HG03196 (cell line): Measurements from ENCODE around the gene IRF2BPL.
"Not testable (repeated sequence)": the region's sequence is repeated elsewhere in the genome, so short reads cannot be mapped to it uniquely, and the experiment has no call there.

ENCODE experiments used
- ATAC-seq: cut with Tn5 transposase; IDR thresholded peaks from one replicate; pipeline ENCODE4 v1.9.1; 2021; ENCODE audit not compliant: unreplicated experiment

Gene IRF2BPL

DNA sequence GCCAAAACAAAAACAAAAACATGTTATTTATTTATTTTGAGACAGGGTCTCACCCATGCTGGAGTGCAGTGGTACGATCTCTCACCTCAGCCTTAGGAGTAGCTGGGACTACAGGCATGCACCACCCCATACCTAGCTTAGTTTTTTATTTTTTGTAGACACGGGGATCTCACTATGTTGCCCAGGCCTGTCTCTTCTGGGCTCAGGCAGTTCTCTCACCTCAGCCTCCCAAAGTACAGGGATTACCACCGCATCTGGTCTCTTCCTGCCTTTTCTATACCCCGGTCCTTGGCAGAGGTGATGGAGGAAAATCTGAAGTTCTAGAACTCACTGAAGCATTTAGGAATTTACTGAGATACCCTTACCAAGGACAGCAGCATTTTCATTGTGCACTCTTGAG lies 6.8 kb upstream of the IRF2BPL start:
- no peak for ATAC-seq

DNA sequence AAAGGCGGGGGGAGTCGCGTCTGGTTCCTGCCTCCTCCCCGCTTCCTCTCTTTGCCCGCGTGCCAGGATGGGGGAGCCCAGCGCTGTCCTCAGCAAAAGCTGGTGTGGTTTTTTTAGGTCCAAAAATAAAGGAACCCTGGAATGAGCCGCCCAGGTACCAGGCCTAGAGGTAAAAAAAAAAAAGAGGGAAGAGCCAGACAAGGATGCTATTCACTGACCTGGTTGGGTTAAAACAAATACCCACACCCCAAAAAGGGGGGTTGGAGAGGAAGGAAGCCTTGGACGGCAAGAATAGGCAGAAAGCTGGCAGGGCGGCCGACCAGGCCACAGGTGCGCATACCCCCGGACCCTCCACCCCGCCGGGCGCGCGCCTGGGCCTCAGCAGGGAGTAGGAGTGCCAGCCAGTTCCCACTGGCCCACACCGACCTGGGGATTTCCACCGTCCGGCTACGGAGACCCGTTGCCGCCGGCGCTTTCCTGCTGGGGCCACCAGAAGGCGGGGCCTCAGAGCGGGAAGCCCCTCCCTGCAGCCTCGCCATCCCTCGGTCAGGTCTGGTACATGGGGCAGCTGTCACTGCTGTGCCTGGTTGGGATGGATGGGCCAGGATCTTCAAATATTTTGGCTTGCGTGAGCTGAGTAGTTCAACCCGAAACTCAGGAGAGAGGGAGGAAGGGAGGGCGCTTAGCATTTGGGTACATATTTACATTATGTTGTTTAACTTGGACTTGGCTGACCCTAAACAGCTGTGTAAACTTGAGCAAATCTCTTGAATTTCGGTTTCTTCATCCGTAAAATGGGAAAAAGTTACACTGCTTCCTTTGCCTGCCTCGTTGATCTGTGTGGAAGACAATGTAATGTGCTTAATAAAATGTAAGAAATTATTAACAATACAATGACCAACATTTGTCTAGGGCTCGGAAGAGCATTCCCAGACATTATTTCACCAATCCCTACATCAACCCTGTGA lies 5.4 kb upstream of the IRF2BPL start:
- peak; percentile 76 for ATAC-seq

- no peak for ATAC-seq
Measured at GRCh38 chr14:77032844-77033621, 4.5 kb upstream of the IRF2BPL start.

- no peak for ATAC-seq
Measured at GRCh38 chr14:77032491-77032843, 4.0 kb upstream of the IRF2BPL start.

- ATAC-seq: no peak
Measured at GRCh38 chr14:77031759-77032490, 3.4 kb upstream of the IRF2BPL start.

DNA sequence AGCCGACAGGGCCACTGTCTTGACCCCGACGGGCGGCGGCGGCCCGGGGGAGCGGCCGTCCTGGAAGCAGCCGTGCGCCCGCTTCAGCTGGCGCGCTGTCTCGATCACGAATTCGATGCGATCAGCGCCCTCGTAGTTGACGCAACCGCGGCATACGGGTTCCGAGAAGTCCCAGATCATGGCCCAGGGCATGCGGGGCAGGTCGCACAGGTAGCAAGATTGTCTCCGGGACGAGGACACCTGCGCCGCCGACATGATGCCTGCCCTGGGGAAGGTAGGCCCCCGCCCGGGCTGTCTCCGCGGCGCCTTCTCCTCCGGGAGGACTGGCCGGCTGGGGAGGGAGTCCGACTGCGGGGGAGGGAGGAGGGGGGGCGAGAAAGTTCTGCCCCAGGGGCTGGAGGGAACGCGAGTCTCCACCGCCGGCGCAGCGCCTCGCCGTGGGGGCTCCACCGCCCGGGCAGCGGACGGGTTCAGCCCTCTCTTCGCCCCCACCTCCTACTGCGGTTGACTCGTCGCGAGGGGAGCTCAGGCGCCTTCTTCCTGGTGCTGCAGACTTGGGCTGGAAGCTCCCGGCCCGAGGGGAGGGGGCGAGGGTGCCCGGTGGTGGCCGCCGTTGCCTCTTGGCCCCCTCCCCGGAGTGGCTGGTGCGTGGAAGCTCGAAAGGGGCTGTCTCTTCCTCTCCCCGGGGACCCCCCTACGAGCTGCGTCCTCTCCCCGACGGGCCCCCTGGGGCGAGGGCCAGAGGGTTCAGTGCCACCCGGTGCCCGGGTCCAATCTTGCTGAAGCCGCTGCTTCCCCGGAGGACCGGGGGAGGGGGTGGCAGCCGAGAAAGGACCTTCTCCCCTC lies 747 bp downstream of the IRF2BPL start:
- ATAC-seq: peak; percentile 35

GRCh38 chr14:77026930-77027537 lies 1.5 kb downstream of the IRF2BPL start:
- ATAC-seq: no peak

GRCh38 chr14:77026166-77026929 lies 2.2 kb downstream of the IRF2BPL start:
- ATAC-seq: no peak

- no peak for ATAC-seq
Measured at GRCh38 chr14:77025744-77026165, 2.8 kb downstream of the IRF2BPL start.

- ATAC-seq: no peak
Measured at GRCh38 chr14:77024171-77024691, 4.3 kb downstream of the IRF2BPL start.

DNA sequence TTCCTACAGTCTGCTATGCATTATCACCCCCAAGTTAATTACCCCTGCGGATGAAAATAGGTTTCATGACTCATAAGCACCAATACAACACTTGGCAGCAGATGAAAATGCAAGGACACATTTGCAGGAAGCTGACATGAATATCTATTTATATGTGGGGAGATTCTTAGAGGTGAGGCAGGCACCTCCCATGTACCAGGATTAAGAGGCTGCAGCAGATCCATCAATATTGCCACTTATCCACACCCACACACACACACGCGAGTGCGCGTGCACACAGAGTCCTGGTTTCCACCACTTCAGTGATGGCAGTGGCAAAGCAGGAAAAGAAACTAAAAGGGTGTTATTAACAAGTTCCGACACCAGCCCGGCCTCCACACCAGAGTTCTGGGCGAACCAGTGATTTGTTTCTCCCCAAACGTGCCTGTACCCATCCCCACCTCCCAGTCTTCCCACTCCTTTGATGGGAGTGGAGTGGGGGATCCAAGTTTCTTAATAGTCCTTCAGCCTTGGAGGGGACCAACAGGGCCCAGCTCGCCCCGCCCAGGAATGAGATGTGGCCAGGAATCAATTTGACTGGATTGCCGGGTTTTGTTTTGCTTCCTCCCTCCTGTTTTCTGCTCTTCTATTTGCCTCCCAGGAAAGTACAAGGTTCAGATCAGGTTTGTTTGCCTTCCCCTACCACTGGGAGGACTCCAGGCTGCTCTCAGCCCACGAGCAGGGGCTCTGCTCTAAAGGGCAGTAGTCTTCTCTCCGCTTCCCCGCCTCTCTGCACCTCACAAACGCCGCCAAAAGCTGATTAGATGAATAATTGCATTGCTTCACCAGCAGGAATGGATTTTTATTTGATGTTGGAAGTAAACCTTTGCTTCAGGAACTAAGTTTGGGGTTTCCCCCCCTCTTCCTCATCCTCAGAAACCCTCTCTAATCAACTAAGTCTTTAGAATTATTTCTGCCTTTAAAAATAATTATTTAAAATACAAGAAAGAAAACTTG lies 5.2 kb downstream of the IRF2BPL start:
- no peak for ATAC-seq

DNA sequence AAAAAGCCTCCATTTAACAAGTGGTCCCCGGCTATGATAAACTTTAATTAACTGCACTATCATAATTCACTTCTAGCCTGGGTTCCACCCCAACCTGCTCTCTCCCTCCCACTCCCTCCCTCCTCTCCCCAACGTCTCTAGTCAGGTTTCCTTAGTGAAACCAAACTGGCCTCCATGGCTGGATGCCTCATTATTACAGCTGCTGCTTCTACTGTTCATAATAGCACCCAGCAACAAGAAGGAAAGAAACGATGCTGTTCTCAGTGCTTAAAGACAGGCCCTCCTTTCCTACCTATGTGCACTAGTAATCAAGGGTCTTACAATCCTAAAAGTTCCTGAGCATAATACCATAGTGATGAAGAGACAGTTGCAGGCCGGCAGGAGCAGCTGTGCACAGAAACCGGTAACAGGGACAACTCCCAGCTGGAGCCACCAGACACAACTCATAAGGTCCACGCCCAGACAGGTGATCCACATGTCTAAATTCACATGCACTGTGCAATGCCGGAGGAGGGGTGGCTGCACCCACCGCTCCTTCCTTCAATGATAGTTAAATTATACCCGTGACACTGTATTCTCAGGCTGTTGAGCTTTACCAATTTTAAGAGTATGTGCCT lies 6.2 kb downstream of the IRF2BPL start:
- ATAC-seq: peak; percentile 40

- ATAC-seq: not testable (repeated sequence)
Measured at GRCh38 chr14:77021424-77021823, 7.1 kb downstream of the IRF2BPL start.

- no peak for ATAC-seq
Measured at GRCh38 chr14:77018785-77019184, 9.7 kb downstream of the IRF2BPL start.

- ATAC-seq: no peak
Measured at GRCh38 chr14:77017666-77018065, 10.8 kb downstream of the IRF2BPL start.

GRCh38 chr14:77014734-77015133 lies 13.8 kb downstream of the IRF2BPL start:
- no peak for ATAC-seq

DNA sequence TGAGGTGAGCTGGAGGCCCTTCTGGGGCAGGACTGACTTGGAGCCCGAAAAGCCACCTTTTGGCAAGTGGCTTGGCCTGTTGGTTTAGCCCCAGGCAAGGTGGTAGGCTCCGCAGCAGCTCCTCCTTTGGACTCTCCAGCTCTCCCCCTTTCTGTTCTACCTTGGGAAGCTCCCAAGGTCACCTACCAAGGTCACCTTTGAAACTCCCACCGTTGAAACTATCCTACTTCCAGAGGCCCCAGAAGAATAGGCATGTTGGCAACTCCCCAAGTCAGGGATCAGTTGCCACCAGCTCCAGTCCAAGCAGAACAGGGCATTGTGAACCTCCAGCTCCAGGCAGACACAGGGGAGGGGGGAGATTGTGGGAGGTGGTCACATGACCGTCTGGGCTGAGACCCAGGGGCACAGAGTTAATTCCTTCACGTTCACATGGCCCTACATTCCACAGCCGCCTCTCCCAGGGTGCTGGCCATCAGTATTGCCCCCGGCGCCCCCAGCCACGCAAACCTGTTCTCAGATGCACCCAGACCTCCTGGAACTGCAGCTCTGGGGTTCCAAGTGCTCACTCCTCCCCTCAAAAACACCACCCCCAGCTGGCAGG lies 14.4 kb downstream of the IRF2BPL start:
- no peak for ATAC-seq
